Lower leg skin (tissue), 4 donors: ENCODE results near the gene GATA6. TPM values are rescaled to one million over a fixed set of nuclear protein-coding genes. Genes with fewer than 3 reads are reported as not detected.

Experiments used
- DNase-seq, 2 donors: peaks; one replicate each; pipeline ENCODE4 v3.0.0-alpha.2; 2019; ENCODE audit warnings: low spot score in 2 of 2
- H3K4me3 ChIP-seq: fragments of 200-600 bp; sonication (generic); 2 replicates; pipeline ENCODE4 v1.5.1; 2017; ENCODE audit warnings: mild to moderate bottlenecking, low read depth; ENCODE audit not compliant: poor library complexity, severe bottlenecking
- CTCF ChIP-seq, 3 donors: fragments of 450-650 bp; IDR thresholded peaks; one replicate each; pipeline ENCODE4 v1.5.1; 2016; ENCODE audit warnings: antibody characterized with exemption in 3 of 3, mild to moderate bottlenecking in 3 of 3, moderate library complexity in 2 of 3
- POLR2A ChIP-seq, 2 donors: fragments of 450-650 bp; IDR thresholded peaks; one replicate each; pipeline ENCODE4 v1.6.1; 2016 to 2017; ENCODE audit warnings: antibody characterized with exemption in 2 of 2, mild to moderate bottlenecking in 1 of 2, moderate library complexity in 1 of 2
- WGBS, 2 donors: methylation state at CpG; one replicate each; pipeline ENCODE4 v1.1.5; 2018; 5-methylcytosine and 5-hydroxymethylcytosine counted together
- intact Hi-C: fragments of 100-400 bp; cut with DNase I; formaldehyde crosslinking; loops from one replicate; pipeline ENCODE4 v1.15.0; 2023; ENCODE audit warnings: low total_unique reads
- total RNA-seq, 4 donors: library from RNA; depleted of rRNA; stranded (reverse); fragments of >200 nt; gene quantifications; one replicate each; pipeline ENCODE4 v1.1.0, GENCODE V29; 2016

Gene GATA6
- total RNA-seq, 4 donors from 2014 or later, result 0.65 to 6.7 (median 5.1) TPM

GRCh38 chr18:22174341-22175145 is 5.2 kb downstream of the GATA6 start:
- no peak for DNase-seq
- WGBS, 2 donors, result 43 to 50% methylated on average over 6 of the region's 6 CpGs
- intact Hi-C loops, result no loop called here
- H3K4me3 ChIP-seq, result no peak overlapping the region
- TF ChIP-seq POLR2A (IDR thresholded peaks at IDR 0.05) (no peak), CTCF (IDR thresholded peaks at IDR 0.05) (no peak)

- 65 to 67% methylated on average over 4 of the region's 4 CpGs for WGBS, 2 donors
- TF ChIP-seq CTCF (IDR thresholded peaks at IDR 0.05) (no peak), POLR2A (IDR thresholded peaks at IDR 0.05) (no peak)
- H3K4me3 ChIP-seq, result no peak overlapping the region
- intact Hi-C loops, result no loop called here
- DNase-seq, result no peak
Measured at GRCh38 chr18:22175346-22175745, 6.0 kb downstream of the GATA6 start.

GRCh38 chr18:22176420-22177326 is 7.3 kb downstream of the GATA6 start:
- 33 to 44% methylated on average over 26 to 45 of the region's 71 CpGs for WGBS, 2 donors
- intact Hi-C loops, result no loop called here
- no peak for TF ChIP-seq CTCF (IDR thresholded peaks at IDR 0.05)
- no peak for TF ChIP-seq POLR2A (IDR thresholded peaks at IDR 0.05)
- no peak overlapping the region for H3K4me3 ChIP-seq
- peak in 1 of 2 donors; percentile 72 for DNase-seq

- WGBS, 2 donors, result 62 to 66% methylated on average over 13 of the region's 13 CpGs
- H3K4me3 ChIP-seq, result no peak overlapping the region
- no peak for TF ChIP-seq POLR2A (IDR thresholded peaks at IDR 0.05)
- TF ChIP-seq CTCF (IDR thresholded peaks at IDR 0.05), result no peak
- DNase-seq, result no peak
- intact Hi-C loops, result no loop called here
Measured at GRCh38 chr18:22177327-22177871, 8.0 kb downstream of the GATA6 start.

- H3K4me3 ChIP-seq, result no peak overlapping the region
- TF ChIP-seq CTCF (IDR thresholded peaks at IDR 0.05) (no peak), POLR2A (IDR thresholded peaks at IDR 0.05) (no peak)
- intact Hi-C loops, result no loop called here
- DNase-seq, result no peak
Measured at GRCh38 chr18:22179174-22179573, 9.8 kb downstream of the GATA6 start.
